Endothelial cell of umbilical vein (primary cell): Measurements from ENCODE around the gene OSGIN1. TPM values are rescaled to one million over a fixed set of nuclear protein-coding genes. Genes with fewer than 3 reads are reported as not detected.

ENCODE experiments used
- BruUV-seq: library from RNA; stranded (reverse); fragments of 400-500 nt; replicated peaks from 2 replicates; lab custom pipeline; 2021; lab: Mats Ljungman, UMichigan
- CTCF ChIA-PET: fragments of 300-600, 350-600 bp; sonication (Branson Sonifier 250); formaldehyde crosslinking; loops from one replicate; lab custom pipeline; 2021; ENCODE audit warnings: antibody characterized with exemption, inconsistent platforms; lab: Charles Lee
- POLR2A ChIA-PET: fragments of 300-600, 350-600 bp; sonication (Branson Sonifier 250); formaldehyde crosslinking; loops from one replicate; lab custom pipeline; 2021; ENCODE audit warnings: antibody characterized with exemption, inconsistent platforms; lab: Charles Lee
- DNase-seq: peaks from one replicate; pipeline ENCODE4 v3.0.0-alpha.2; 2011; ENCODE audit warnings: low read depth, low spot score
- FAIRE-seq: peaks from 2 replicates; lab custom pipeline; 2011; peaks lifted over from hg19 to GRCh38; lab: Jason Lieb, UNC
- H2AFZ ChIP-seq: 2 replicates; pipeline ENCODE4 v1.6.0; 2012; ENCODE audit warnings: low read depth, low read length, control low read depth, inconsistent platforms
- H3K27ac ChIP-seq: 2 replicates; pipeline ENCODE4 v1.5.1; 2011; ENCODE audit warnings: low read depth, mild to moderate bottlenecking, control low read depth, low read length, moderate library complexity; ENCODE audit not compliant: insufficient read depth
- H3K27me3 ChIP-seq, 2 experiments: 2 replicates each; pipeline versions ENCODE4 v1.6.0 to v1.6.1; 2011; ENCODE audit warnings: low read length in 2 of 2, mixed read lengths in 1 of 2; ENCODE audit not compliant: control insufficient read depth in 2 of 2, insufficient read depth in 2 of 2
- H3K36me3 ChIP-seq, 2 experiments: 2 replicates in 1 of 2; 3 replicates in 1 of 2; pipeline ENCODE4 v1.5.1; 2011; ENCODE audit warnings: low read length in 2 of 2, mild to moderate bottlenecking in 1 of 2, moderate library complexity in 1 of 2; ENCODE audit not compliant: control insufficient read depth in 2 of 2, insufficient read depth in 2 of 2; ENCODE audit errors: extremely low read depth in 1 of 2
- H3K4me1 ChIP-seq: 3 replicates; pipeline ENCODE4 v1.5.1; 2011; ENCODE audit warnings: mild to moderate bottlenecking, low read length; ENCODE audit not compliant: control insufficient read depth, insufficient read depth; ENCODE audit errors: extremely low read depth
- H3K4me2 ChIP-seq: 2 replicates; pipeline ENCODE4 v1.6.1; 2011; ENCODE audit warnings: low read length, control low read depth, mixed read lengths; ENCODE audit not compliant: insufficient read depth
- H3K4me3 ChIP-seq, 3 experiments: fragments of 200-600 bp in 1 of 3; sonication (generic), shearing (Covaris generic) in 1 of 3; replicated peaks in 1 of 3; 2 replicates each; pipeline ENCODE4 v1.5.1; 2011 to 2016; ENCODE audit warnings: control low read depth in 3 of 3, low read length in 3 of 3, mild to moderate bottlenecking in 2 of 3, inconsistent platforms in 1 of 3, low read depth in 1 of 3, moderate library complexity in 1 of 3; ENCODE audit not compliant: insufficient read depth in 1 of 3
- H3K79me2 ChIP-seq: 2 replicates; pipeline ENCODE4 v1.6.0; 2012; ENCODE audit warnings: low read length, inconsistent platforms; ENCODE audit not compliant: control insufficient read depth, insufficient read depth
- H3K9ac ChIP-seq: replicated peaks from 2 replicates; pipeline ENCODE3; 2011; ENCODE audit warnings: low read length, control low read depth; ENCODE audit not compliant: insufficient read depth; ENCODE audit errors: extremely low read depth
- H3K9me1 ChIP-seq: replicated peaks from 3 replicates; pipeline ENCODE4 v1.6.0; 2011; ENCODE audit warnings: mild to moderate bottlenecking, low read length; ENCODE audit not compliant: control insufficient read depth, insufficient read depth; ENCODE audit errors: extremely low read depth
- H3K9me3 ChIP-seq: replicated peaks from 2 replicates; pipeline ENCODE4 v1.5.1; 2012; ENCODE audit warnings: low read length, inconsistent platforms; ENCODE audit not compliant: control insufficient read depth, insufficient read depth
- H4K20me1 ChIP-seq: replicated peaks from 2 replicates; pipeline ENCODE3; 2011; ENCODE audit warnings: mild to moderate bottlenecking, low read length; ENCODE audit not compliant: control insufficient read depth, insufficient read depth; ENCODE audit errors: extremely low read depth
- CTCF ChIP-seq, 2 donors: IDR thresholded peaks; 1 replicate in 1 of 2; 2 replicates in 1 of 2; pipeline ENCODE4 v1.5.1; 2011; ENCODE audit warnings: low read length in 2 of 2, mild to moderate bottlenecking in 2 of 2, moderate library complexity in 2 of 2, control low read depth in 1 of 2, inconsistent platforms in 1 of 2, low read depth in 1 of 2; ENCODE audit not compliant: insufficient read depth in 1 of 2; ENCODE audit errors: extremely low read depth in 1 of 2
- EZH2 ChIP-seq: IDR thresholded peaks from 2 replicates; pipeline ENCODE4 v1.6.1; 2012; ENCODE audit warnings: borderline replicate concordance, low read depth, mild to moderate bottlenecking, moderate library complexity, low read length, inconsistent platforms; ENCODE audit not compliant: severe bottlenecking
- FOS ChIP-seq: IDR thresholded peaks from 2 replicates; pipeline ENCODE4 v1.6.1; 2011; ENCODE audit warnings: mild to moderate bottlenecking, low read length, moderate library complexity, borderline replicate concordance; ENCODE audit not compliant: insufficient read depth
- GATA2 ChIP-seq: IDR thresholded peaks from 2 replicates; pipeline ENCODE4 v1.7.0; 2011; ENCODE audit warnings: low read depth, mild to moderate bottlenecking, moderate library complexity, mixed read lengths, low read length; ENCODE audit not compliant: insufficient read length, insufficient read depth
- JUN ChIP-seq: IDR thresholded peaks from 2 replicates; pipeline ENCODE4 v1.6.1; 2011; ENCODE audit warnings: borderline replicate concordance, low read depth; ENCODE audit not compliant: insufficient read length, insufficient read depth
- MAX ChIP-seq: IDR thresholded peaks from 2 replicates; pipeline ENCODE4 v1.6.1; 2011; ENCODE audit not compliant: insufficient read depth, insufficient read length
- MYC ChIP-seq: IDR thresholded peaks from one replicate; pipeline ENCODE4 v1.6.1; 2011; ENCODE audit warnings: mild to moderate bottlenecking, low read depth, low read length
- POLR2A ChIP-seq: IDR thresholded peaks from 2 replicates; pipeline ENCODE4 v1.6.1; 2012; ENCODE audit warnings: low read depth, mild to moderate bottlenecking, control low read depth, low read length
- POLR2AphosphoS5 ChIP-seq: IDR thresholded peaks from 2 replicates; pipeline ENCODE4 v1.6.1; 2012; ENCODE audit warnings: low read depth, mild to moderate bottlenecking, control low read depth, low read length, moderate library complexity; ENCODE audit not compliant: insufficient read depth
- dilution Hi-C: fragments of 300-500 bp; cut with MboI; formaldehyde crosslinking; loops from one replicate; pipeline ENCODE4 v1.15.0; 2019; ENCODE audit warnings: low sequenced_read_pairs; ENCODE audit not compliant: extremely low pct_ligation_motif_present
- intact Hi-C: fragments of 100-400 bp; cut with micrococcal nuclease; formaldehyde crosslinking; loops from one replicate; pipeline ENCODE4 v1.10.0; 2022
- polyA plus RNA-seq, 4 experiments: library from polyadenylated mRNA; depleted of rRNA in 3 of 4; stranded (reverse) in 3 of 4; unstranded in 1 of 4; fragments of >200 nt; gene quantifications; 2 replicates each; pipeline versions ENCODE4 v1.2.1 to v1.2.3, GENCODE V29; 2011 to 2012; ENCODE audit warnings: missing spikeins in 1 of 4
- total RNA-seq: library from RNA; stranded (reverse); gene quantifications from 2 replicates; pipeline ENCODE4 v1.2.3, GENCODE V29; 2021

OSGIN1 gene
- total and polyA plus RNA-seq, 2 donors (not counting 3 experiments of a cell fraction or from before 2014, with no cell fraction given): 9.2 to 11.0 TPM

DNA sequence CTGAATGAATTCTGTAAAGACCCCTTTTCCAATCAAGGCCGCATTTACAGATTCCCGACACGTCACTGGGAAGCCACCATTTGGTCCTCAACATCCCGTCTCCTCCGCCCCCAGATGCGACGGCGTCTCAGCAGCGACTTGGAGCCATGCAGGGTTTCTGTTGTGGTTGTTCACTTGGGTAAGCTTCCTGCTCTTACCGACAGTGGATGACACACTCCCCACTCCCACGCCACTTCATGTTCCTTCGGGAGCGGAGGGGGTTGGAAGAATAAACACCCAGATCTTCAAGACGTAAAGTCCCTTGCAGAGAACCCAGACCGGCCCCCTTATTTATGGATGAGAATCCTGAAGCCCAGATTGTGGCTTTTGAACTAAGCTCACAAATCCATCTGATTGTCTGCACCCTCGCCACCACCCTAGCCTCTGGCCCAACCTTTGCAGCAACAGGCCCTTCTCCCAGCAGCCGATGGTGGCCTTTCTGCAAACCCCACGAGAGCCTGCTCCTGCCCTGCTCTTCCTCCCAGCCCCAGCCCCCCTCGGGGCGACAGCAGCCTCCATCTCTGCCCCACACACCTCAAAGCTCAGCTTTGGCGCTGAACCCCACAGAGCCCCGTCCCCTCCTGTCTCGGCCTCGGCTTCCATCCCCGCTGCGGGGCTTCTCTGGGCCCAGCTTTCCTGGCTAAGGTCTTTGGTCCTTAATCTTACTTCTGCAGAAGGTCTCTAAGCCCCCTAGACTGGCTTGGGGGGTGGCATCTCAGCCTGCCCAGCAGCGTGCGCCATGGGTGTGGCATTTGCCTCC is 19.0 kb upstream of the OSGIN1 start:
- no peak overlapping the region for H3K4me2 ChIP-seq
- H3K36me3 ChIP-seq: no peaks in the 10 kb centered on the region
- no peaks in the 10 kb centered on the region for H3K27me3 ChIP-seq
- no peak for DNase-seq
- H3K9me1 ChIP-seq: no peaks in the 10 kb centered on the region
- intact Hi-C loops: no loop called here
- no peak overlapping the region for H3K27ac ChIP-seq
- no peak for TF ChIP-seq JUN
- no peak for TF ChIP-seq POLR2A
- TF ChIP-seq MAX: no peak
- no peak for TF ChIP-seq GATA2
- TF ChIP-seq POLR2AphosphoS5: no peak
- no peak for TF ChIP-seq MYC
- TF ChIP-seq CTCF (IDR thresholded peaks at IDR 0.05; ENCODE audit: extremely low read depth in 1 of 2, insufficient read depth in 1 of 2, low read depth in 1 of 2, low read length in 2 of 2): no peak
- TF ChIP-seq FOS: no peak
- no peak for TF ChIP-seq EZH2
- dilution Hi-C loops: no loop called here
- H3K9me3 ChIP-seq: no peaks in the 10 kb centered on the region
- H3K4me1 ChIP-seq: peaks cover under 1% of the 10 kb centered on the region
- no TSS peak for BruUV-seq
- H3K9ac ChIP-seq: no peak overlapping the region
- ChIA-PET CTCF (interaction anchor here (1.2 kb wide), 1 partner anchor 22 kb away, joined by 3 read pairs; no protein-coding TSS in a partner anchor), POLR2A (no interaction called here)
- H2AFZ ChIP-seq: no peak overlapping the region
- no peaks in the 10 kb centered on the region for H4K20me1 ChIP-seq
- no peaks in the 10 kb centered on the region for H3K79me2 ChIP-seq
- H3K4me3 ChIP-seq: no peak overlapping the region
- FAIRE-seq: no peak
